IMR-90 (cell line): Measurements from ENCODE around the gene PRDM15. TPM values are rescaled to one million over a fixed set of nuclear protein-coding genes. Genes with fewer than 3 reads are reported as not detected.

Source experiments
- ATAC-seq: fragments of 200-7000 bp; cut with Tn5 transposase; 2 replicates; pipeline ENCODE4 v1.9.1; 2020; ENCODE audit warnings: low read depth, mild to moderate bottlenecking, moderate library complexity
- BruUV-seq: library from RNA; stranded (reverse); fragments of 400-500 nt; replicated peaks from 2 replicates; lab custom pipeline; 2021; lab: Mats Ljungman, UMichigan
- CTCF ChIA-PET: fragments of 300-600 bp; formaldehyde crosslinking; extraction: SDS; loops from one replicate; lab custom pipeline; 2021; ENCODE audit warnings: antibody characterized with exemption; lab: Yijun Ruan, JAX
- POLR2A ChIA-PET: fragments of 300-600 bp; sonication (Branson Sonifier 250); formaldehyde crosslinking; loops from one replicate; lab custom pipeline; 2022; ENCODE audit warnings: antibody characterized with exemption; ENCODE audit not compliant: unreplicated experiment; lab: Charles Lee
- DNase-seq: peaks from one replicate; pipeline ENCODE4 v3.0.0; 2013
- H2AFZ ChIP-seq: replicated peaks from 2 replicates; pipeline ENCODE3; 2013; ENCODE audit warnings: low read length, mild to moderate bottlenecking; ENCODE audit not compliant: poor library complexity
- H2AK5ac ChIP-seq: 2 replicates; pipeline ENCODE4 v1.6.1; 2013; ENCODE audit warnings: low read depth, low read length, inconsistent platforms
- H2AK9ac ChIP-seq: replicated peaks from 2 replicates; pipeline ENCODE3; 2013; ENCODE audit warnings: mild to moderate bottlenecking, low read depth, low read length, moderate library complexity; ENCODE audit not compliant: poor library complexity
- H2BK120ac ChIP-seq: 2 replicates; pipeline ENCODE4 v1.6.1; 2013; ENCODE audit warnings: low read depth, low read length, inconsistent platforms
- H2BK15ac ChIP-seq: 3 replicates; pipeline ENCODE4 v1.6.1; 2013; ENCODE audit warnings: low read depth, low read length, inconsistent platforms
- H2BK20ac ChIP-seq: 2 replicates; pipeline ENCODE4 v1.6.1; 2013; ENCODE audit warnings: low read depth, mild to moderate bottlenecking, inconsistent platforms, low read length, moderate library complexity
- H2BK5ac ChIP-seq: 2 replicates; pipeline ENCODE4 v1.6.1; 2013; ENCODE audit warnings: mild to moderate bottlenecking, low read depth, low read length, inconsistent platforms; ENCODE audit not compliant: poor library complexity, severe bottlenecking
- H3K14ac ChIP-seq: replicated peaks from 2 replicates; pipeline ENCODE4 v1.6.1; 2013; ENCODE audit warnings: low read depth, low read length, inconsistent platforms
- H3K18ac ChIP-seq: 2 replicates; pipeline ENCODE4 v1.6.1; 2013; ENCODE audit warnings: low read depth, low read length, control low read depth
- H3K23ac ChIP-seq: 2 replicates; pipeline ENCODE4 v1.6.1; 2013; ENCODE audit warnings: low read depth, low read length, inconsistent platforms
- H3K27ac ChIP-seq: 2 replicates; pipeline ENCODE4 v1.5.1; 2013; ENCODE audit warnings: mild to moderate bottlenecking, control low read depth, low read length; ENCODE audit not compliant: insufficient read depth
- H3K27me3 ChIP-seq: 2 replicates; pipeline ENCODE4 v1.6.1; 2013; ENCODE audit warnings: low read length; ENCODE audit not compliant: control insufficient read depth, insufficient read depth
- H3K36me3 ChIP-seq: 2 replicates; pipeline ENCODE4 v1.6.1; 2013; ENCODE audit warnings: low read length, mixed read lengths; ENCODE audit not compliant: control insufficient read depth, insufficient read depth
- H3K4ac ChIP-seq: 2 replicates; pipeline ENCODE4 v1.6.1; 2013; ENCODE audit warnings: low read depth, low read length, inconsistent platforms
- H3K4me1 ChIP-seq: 2 replicates; pipeline ENCODE4 v1.6.1; 2013; ENCODE audit warnings: low read length, mixed read lengths; ENCODE audit not compliant: control insufficient read depth, insufficient read depth
- H3K4me2 ChIP-seq: 2 replicates; pipeline ENCODE4 v1.6.1; 2013; ENCODE audit warnings: low read depth, mild to moderate bottlenecking, control low read depth, low read length, moderate library complexity
- H3K4me3 ChIP-seq: 2 replicates; pipeline ENCODE4 v1.5.1; 2013; ENCODE audit warnings: low read depth, mild to moderate bottlenecking, control low read depth, low read length, moderate library complexity; ENCODE audit not compliant: insufficient read depth
- H3K56ac ChIP-seq: 2 replicates; pipeline ENCODE4 v1.6.1; 2013; ENCODE audit warnings: low read length, inconsistent platforms; ENCODE audit not compliant: insufficient read depth; ENCODE audit errors: extremely low read depth
- H3K79me1 ChIP-seq, 2 experiments: 2 replicates each; pipeline ENCODE4 v1.6.1; 2013; ENCODE audit warnings: low read length in 2 of 2, inconsistent platforms in 1 of 2, low read depth in 1 of 2
- H3K9ac ChIP-seq: 2 replicates; pipeline ENCODE4 v1.6.1; 2013; ENCODE audit warnings: low read depth, low read length, control low read depth
- H3K9me1 ChIP-seq: 2 replicates; pipeline ENCODE4 v1.6.1; 2013; ENCODE audit warnings: low read length, inconsistent platforms; ENCODE audit not compliant: insufficient read depth
- H3K9me3 ChIP-seq: 2 replicates; pipeline ENCODE4 v1.6.1; 2013; ENCODE audit warnings: low read length; ENCODE audit not compliant: control insufficient read depth, insufficient read depth
- H4K20me1 ChIP-seq: 2 replicates; pipeline ENCODE4 v1.6.1; 2013; ENCODE audit warnings: low read length, inconsistent platforms; ENCODE audit not compliant: insufficient read depth
- H4K5ac ChIP-seq: 2 replicates; pipeline ENCODE4 v1.6.1; 2013; ENCODE audit warnings: mild to moderate bottlenecking, low read depth, low read length, control low read depth
- H4K8ac ChIP-seq, 2 experiments: 2 replicates each; pipeline ENCODE4 v1.6.1; 2013; ENCODE audit warnings: low read depth in 2 of 2, low read length in 2 of 2, control low read depth in 1 of 2, inconsistent platforms in 1 of 2
- H4K91ac ChIP-seq: 2 replicates; pipeline ENCODE4 v1.6.1; 2013; ENCODE audit warnings: low read depth, low read length, inconsistent platforms; ENCODE audit not compliant: insufficient read depth
- BHLHE40 ChIP-seq: fragments of 150-350 bp; IDR thresholded peaks from 2 replicates; pipeline ENCODE4 v1.6.1; 2016; ENCODE audit warnings: mild to moderate bottlenecking, low read depth, low read length
- CEBPB ChIP-seq: IDR thresholded peaks from 2 replicates; pipeline ENCODE4 v1.6.1; 2012; ENCODE audit warnings: low read depth, low read length, improper control_type of control experiment
- CHD1 ChIP-seq: IDR thresholded peaks from 2 replicates; pipeline ENCODE4 v1.6.1; 2012; ENCODE audit warnings: low read depth, low read length, improper control_type of control experiment
- FOS ChIP-seq: fragments of 150-350 bp; IDR thresholded peaks from 2 replicates; pipeline ENCODE4 v1.6.1; 2016; ENCODE audit warnings: low read depth, low read length
- MAFK ChIP-seq: IDR thresholded peaks from 2 replicates; pipeline ENCODE4 v1.6.1; 2012; ENCODE audit warnings: low read depth, low read length, improper control_type of control experiment
- MAZ ChIP-seq: IDR thresholded peaks from 2 replicates; pipeline ENCODE4 v1.6.1; 2012; ENCODE audit warnings: low read depth, mild to moderate bottlenecking, low read length, improper control_type of control experiment, moderate library complexity, borderline replicate concordance
- MXI1 ChIP-seq: IDR thresholded peaks from 2 replicates; pipeline ENCODE4 v1.6.1; 2012; ENCODE audit warnings: low read depth, mild to moderate bottlenecking, low read length, moderate library complexity, borderline replicate concordance
- NFE2L2 ChIP-seq: fragments of 150-350 bp; IDR thresholded peaks from 2 replicates; pipeline ENCODE4 v1.6.1; 2016; ENCODE audit warnings: low read depth, mild to moderate bottlenecking, low read length
- POLR2A ChIP-seq: IDR thresholded peaks from 2 replicates; pipeline ENCODE4 v1.6.1; 2012; ENCODE audit warnings: mild to moderate bottlenecking, low read depth, low read length
- RAD21 ChIP-seq: IDR thresholded peaks from 2 replicates; pipeline ENCODE4 v1.6.1; 2012; ENCODE audit warnings: low read length, improper control_type of control experiment
- RCOR1 ChIP-seq: IDR thresholded peaks from 2 replicates; pipeline ENCODE4 v1.6.1; 2012; ENCODE audit warnings: mild to moderate bottlenecking, low read length, improper control_type of control experiment; ENCODE audit not compliant: insufficient replicate concordance
- RFX5 ChIP-seq: IDR thresholded peaks from 2 replicates; pipeline ENCODE4 v1.8.0; 2012; ENCODE audit warnings: low read depth, mild to moderate bottlenecking, low read length, moderate library complexity
- SMC3 ChIP-seq: fragments of 150-350 bp; IDR thresholded peaks from 2 replicates; pipeline ENCODE4 v1.6.1; 2016; ENCODE audit warnings: low read depth, mild to moderate bottlenecking, antibody characterized with exemption, low read length, moderate library complexity
- WGBS, 2 experiments: methylation state at CpG; one replicate each; pipeline versions ENCODE4 v1.1.5 to v1.1.7; 2013; ENCODE audit warnings: missing lambda C conversion rate in 2 of 2; ENCODE audit not compliant: insufficient read length in 1 of 2; ENCODE audit errors: extremely low coverage in 2 of 2; 5-methylcytosine and 5-hydroxymethylcytosine counted together
- dilution Hi-C: fragments of 300-500 bp; cut with HindIII; formaldehyde crosslinking; loops from one replicate; pipeline ENCODE4 v1.14.3; 2018; ENCODE audit warnings: low sequenced_read_pairs; ENCODE audit not compliant: unreplicated experiment
- in situ Hi-C: fragments of 300-500 bp; cut with MboI; formaldehyde crosslinking; loops from 3 replicates; pipeline ENCODE4 v1.14.3; 2019; ENCODE audit warnings: low sequenced_read_pairs, inconsistent platforms, mixed read lengths
- intact Hi-C: fragments of 100-400 bp; cut with micrococcal nuclease; formaldehyde crosslinking; loops from 2 replicates; pipeline ENCODE4 v1.10.0; 2022
- polyA plus RNA-seq, 3 experiments: library from polyadenylated mRNA; depleted of rRNA; stranded (reverse); fragments of >200 nt; gene quantifications; 2 replicates each; pipeline ENCODE4 v1.2.3, GENCODE V29; 2012; ENCODE audit warnings: low replicate concordance in 1 of 3
- total RNA-seq: library from RNA; depleted of rRNA; stranded (reverse); fragments of >200 nt; gene quantifications from 2 replicates; pipeline ENCODE4 v1.2.3, GENCODE V29; 2012
- TF ChIP-seq, protein P1 (sequence below): conservative IDR thresholded peaks from 2 replicates; pipeline ENCODE4 v1.5.1; 2012; ENCODE audit warnings: mild to moderate bottlenecking, low read depth, low read length, improper control_type of control experiment
- TF ChIP-seq, protein P2 (sequence below): fragments of 150-350 bp; IDR thresholded peaks from 2 replicates; pipeline ENCODE4 v1.6.1; 2016; ENCODE audit warnings: low read depth, mild to moderate bottlenecking, low read length, moderate library complexity, borderline replicate concordance
- TF ChIP-seq, protein P3 (sequence below): fragments of 150-350 bp; IDR thresholded peaks from 2 replicates; pipeline ENCODE4 v1.6.1; 2017; ENCODE audit warnings: mild to moderate bottlenecking, antibody characterized with exemption, low read length, low read depth

PRDM15 gene
- total and polyA plus RNA-seq, 2 of the 4 experiments (the other 2 are of a cell fraction), result 7.3 to 8.8 TPM

DNA sequence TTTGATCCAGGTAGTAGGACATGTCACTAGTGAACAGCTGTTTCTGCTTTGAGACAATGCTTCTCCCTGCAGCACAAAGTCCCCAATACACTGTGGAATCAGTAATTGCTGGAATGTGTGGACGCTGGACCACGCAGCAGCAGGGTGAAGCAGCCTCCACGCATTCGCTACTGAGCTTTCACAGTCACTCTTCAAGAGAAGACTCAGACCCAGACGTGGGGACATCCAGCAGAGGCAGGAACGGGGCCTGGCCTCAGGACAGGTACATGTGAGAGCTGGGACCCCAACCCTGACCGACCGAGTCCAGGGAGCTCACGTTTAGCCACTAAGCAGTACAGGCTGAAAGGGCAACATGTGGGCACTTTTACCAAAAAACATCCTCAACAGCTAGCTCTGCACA, 34.1 kb upstream of the PRDM15 start:
- H3K79me1 ChIP-seq, result no peaks in the 10 kb centered on the region; a peak in 1 of 4 replicates
- no peaks in the 10 kb centered on the region for H3K9me3 ChIP-seq
- no peak overlapping the region for H2BK20ac ChIP-seq
- ATAC-seq (no peak), DNase-seq (no peak)
- H3K9ac ChIP-seq, result no peak overlapping the region
- H3K14ac ChIP-seq, result no peak overlapping the region
- H2BK5ac ChIP-seq, result no peak overlapping the region
- H4K91ac ChIP-seq, result no peak overlapping the region
- no peak overlapping the region for H4K8ac ChIP-seq
- H3K4ac ChIP-seq, result no peak overlapping the region
- 92% methylated on average over 5 of the region's 9 CpGs; no CpG with 5 or more reads in 1 of the 2 experiments for WGBS, 2 experiments
- ChIA-PET CTCF (no interaction called here), POLR2A (no interaction called here)
- peaks cover 56% of the 10 kb centered on the region for H3K36me3 ChIP-seq
- no peak overlapping the region for H2AFZ ChIP-seq
- no peak overlapping the region for H3K4me3 ChIP-seq
- H3K23ac ChIP-seq, result no peak overlapping the region
- no peak overlapping the region for H2BK120ac ChIP-seq
- H4K20me1 ChIP-seq, result no peaks in the 10 kb centered on the region
- no peak overlapping the region for H3K18ac ChIP-seq
- H2AK9ac ChIP-seq, result no peak overlapping the region
- H2BK15ac ChIP-seq, result no peak overlapping the region
- BruUV-seq, result no TSS peak
- in situ Hi-C loops (no loop called here), dilution Hi-C loops (no loop called here), intact Hi-C loops (no loop called here)
- no peak overlapping the region for H4K5ac ChIP-seq
- H3K4me2 ChIP-seq, result no peak overlapping the region
- H2AK5ac ChIP-seq, result no peak overlapping the region
- TF ChIP-seq RFX5, result no peak
- TF ChIP-seq MAZ, result no peak
- TF ChIP-seq, protein P1, sequence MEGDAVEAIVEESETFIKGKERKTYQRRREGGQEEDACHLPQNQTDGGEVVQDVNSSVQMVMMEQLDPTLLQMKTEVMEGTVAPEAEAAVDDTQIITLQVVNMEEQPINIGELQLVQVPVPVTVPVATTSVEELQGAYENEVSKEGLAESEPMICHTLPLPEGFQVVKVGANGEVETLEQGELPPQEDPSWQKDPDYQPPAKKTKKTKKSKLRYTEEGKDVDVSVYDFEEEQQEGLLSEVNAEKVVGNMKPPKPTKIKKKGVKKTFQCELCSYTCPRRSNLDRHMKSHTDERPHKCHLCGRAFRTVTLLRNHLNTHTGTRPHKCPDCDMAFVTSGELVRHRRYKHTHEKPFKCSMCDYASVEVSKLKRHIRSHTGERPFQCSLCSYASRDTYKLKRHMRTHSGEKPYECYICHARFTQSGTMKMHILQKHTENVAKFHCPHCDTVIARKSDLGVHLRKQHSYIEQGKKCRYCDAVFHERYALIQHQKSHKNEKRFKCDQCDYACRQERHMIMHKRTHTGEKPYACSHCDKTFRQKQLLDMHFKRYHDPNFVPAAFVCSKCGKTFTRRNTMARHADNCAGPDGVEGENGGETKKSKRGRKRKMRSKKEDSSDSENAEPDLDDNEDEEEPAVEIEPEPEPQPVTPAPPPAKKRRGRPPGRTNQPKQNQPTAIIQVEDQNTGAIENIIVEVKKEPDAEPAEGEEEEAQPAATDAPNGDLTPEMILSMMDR, result no peak
- TF ChIP-seq CEBPB, result no peak
- no peak for TF ChIP-seq CHD1
- no peak for TF ChIP-seq BHLHE40
- no peak for TF ChIP-seq NFE2L2
- TF ChIP-seq MXI1, result no peak
- TF ChIP-seq RAD21, result no peak
- TF ChIP-seq, protein P2, sequence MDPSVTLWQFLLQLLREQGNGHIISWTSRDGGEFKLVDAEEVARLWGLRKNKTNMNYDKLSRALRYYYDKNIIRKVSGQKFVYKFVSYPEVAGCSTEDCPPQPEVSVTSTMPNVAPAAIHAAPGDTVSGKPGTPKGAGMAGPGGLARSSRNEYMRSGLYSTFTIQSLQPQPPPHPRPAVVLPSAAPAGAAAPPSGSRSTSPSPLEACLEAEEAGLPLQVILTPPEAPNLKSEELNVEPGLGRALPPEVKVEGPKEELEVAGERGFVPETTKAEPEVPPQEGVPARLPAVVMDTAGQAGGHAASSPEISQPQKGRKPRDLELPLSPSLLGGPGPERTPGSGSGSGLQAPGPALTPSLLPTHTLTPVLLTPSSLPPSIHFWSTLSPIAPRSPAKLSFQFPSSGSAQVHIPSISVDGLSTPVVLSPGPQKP, result no peak
- TF ChIP-seq SMC3, result no peak
- TF ChIP-seq, protein P3, sequence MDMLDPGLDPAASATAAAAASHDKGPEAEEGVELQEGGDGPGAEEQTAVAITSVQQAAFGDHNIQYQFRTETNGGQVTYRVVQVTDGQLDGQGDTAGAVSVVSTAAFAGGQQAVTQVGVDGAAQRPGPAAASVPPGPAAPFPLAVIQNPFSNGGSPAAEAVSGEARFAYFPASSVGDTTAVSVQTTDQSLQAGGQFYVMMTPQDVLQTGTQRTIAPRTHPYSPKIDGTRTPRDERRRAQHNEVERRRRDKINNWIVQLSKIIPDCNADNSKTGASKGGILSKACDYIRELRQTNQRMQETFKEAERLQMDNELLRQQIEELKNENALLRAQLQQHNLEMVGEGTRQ, result no peak
- TF ChIP-seq MAFK, result no peak
- TF ChIP-seq POLR2A, result no peak
- TF ChIP-seq FOS, result no peak
- TF ChIP-seq RCOR1, result no peak
- no peaks in the 10 kb centered on the region for H3K27me3 ChIP-seq
- H3K9me1 ChIP-seq, result peaks cover 3% of the 10 kb centered on the region; the same call in 1 of the 2 replicates
- no peaks in the 10 kb centered on the region for H3K4me1 ChIP-seq
- no peak overlapping the region for H3K56ac ChIP-seq
- H3K27ac ChIP-seq, result no peak overlapping the region
